HG03442 (cell line): ENCODE measurements around the gene SDCCAG8.

Source experiments
- ATAC-seq: cut with Tn5 transposase; IDR thresholded peaks from one replicate; pipeline ENCODE4 v1.9.1; 2021; ENCODE audit warnings: mild to moderate bottlenecking, moderate library complexity; ENCODE audit not compliant: unreplicated experiment

The SDCCAG8 gene

DNA sequence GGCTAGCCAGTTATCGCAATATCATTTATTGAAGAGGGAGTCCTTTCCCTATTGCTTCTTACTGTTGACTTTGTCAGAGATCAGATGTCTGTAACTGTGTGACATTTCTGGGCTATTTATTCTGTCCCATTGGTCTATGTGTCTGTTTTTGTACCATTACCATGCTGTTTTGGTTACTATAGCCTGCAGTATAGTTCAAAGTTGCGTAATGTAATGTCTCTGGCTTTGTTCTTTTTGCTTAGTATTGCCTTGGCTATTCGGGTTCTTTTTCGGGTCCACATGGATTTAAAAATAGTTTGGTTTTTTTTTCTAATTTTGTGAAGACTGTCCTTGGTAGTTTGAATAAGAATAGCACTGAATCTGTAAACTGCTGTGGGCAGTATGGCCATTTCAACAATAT is 273.7 kb downstream of the SDCCAG8 start:
- no peak for ATAC-seq

DNA sequence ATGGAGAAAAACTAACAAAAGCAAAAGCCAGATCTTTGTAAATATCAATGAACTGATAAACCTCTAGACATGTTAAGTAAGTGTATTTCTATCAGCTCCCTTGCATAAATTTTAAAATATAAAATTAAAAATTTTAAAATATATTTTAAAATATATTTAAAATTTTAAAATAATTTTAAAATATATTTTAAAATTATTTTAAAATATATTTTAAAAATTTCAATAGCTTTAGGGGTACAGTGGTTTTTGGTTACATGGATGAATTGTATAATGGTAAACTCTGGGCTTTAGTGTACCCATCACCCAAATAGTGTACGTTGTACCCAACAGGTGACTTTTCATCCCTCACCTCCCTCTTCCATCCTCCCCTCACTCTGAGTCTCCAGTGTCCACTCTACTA is 279.2 kb downstream of the SDCCAG8 start:
- ATAC-seq = no peak

DNA sequence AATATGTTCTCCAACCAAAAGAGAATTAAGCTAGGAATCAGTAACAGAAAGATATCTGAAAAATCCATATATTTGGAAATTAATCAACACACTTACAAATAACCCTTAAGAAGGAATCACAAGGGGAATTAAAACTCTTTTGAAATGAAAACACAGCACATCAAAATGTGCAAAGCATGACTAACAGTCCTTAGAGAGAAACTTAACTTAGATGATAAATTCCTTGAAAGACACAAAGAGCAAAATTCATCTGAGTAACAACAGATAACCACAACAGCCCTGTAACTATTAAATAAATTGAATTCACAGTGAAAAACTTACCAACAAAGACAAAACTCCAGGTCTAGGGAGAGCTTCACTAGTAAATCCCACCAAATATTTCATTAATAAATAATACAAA is 283.8 kb downstream of the SDCCAG8 start:
- no peak for ATAC-seq

DNA sequence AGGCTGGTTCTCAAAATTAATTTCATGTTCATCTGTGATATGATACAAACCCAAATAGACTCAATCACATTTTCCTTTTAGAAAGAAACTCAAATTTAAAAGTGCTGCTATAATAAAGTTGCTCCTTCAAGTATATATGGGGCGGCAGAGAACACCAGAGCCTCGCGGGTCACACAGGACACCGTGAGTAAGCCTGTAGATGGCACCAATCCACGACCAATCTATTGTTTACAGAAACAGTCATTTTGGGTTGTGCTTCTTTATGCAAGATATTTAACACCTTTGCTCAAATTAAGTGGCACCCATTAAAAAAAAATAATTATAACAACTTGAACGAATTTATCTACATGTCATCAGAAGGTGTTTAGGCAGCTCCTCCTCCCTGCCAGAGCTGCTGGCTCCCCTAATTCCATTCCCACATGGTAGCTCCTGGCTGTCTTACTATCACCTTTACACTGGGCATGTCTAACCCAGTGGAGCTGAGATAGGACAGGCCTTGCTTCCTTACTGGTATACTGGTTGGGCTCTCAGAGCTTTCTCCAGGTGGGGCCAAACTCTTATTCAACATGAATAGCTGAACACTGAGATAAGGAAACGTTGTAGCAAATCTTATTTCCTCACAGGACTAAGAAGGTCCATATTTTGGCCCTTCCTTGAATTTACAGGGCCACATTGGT is 287.0 kb downstream of the SDCCAG8 start:
- ATAC-seq = no peak

DNA sequence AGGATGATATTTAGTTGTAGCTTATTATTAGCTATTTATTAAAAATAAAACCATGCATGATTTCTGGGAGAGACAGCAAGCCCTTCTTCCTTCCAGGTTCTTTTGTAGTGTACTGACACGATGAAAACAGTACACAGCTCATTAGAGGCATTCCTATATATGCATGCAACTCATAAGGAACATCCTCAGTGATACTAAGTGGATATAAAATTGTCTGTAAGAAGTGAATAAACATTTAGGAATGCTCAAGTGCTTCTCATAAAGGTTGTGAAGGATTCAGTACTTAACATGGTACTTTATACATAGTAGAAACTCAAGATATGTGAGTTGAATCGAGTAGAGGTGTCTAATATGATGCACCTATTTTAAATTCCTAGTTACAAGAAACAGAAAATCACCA is 287.7 kb downstream of the SDCCAG8 start:
- ATAC-seq = no peak

DNA sequence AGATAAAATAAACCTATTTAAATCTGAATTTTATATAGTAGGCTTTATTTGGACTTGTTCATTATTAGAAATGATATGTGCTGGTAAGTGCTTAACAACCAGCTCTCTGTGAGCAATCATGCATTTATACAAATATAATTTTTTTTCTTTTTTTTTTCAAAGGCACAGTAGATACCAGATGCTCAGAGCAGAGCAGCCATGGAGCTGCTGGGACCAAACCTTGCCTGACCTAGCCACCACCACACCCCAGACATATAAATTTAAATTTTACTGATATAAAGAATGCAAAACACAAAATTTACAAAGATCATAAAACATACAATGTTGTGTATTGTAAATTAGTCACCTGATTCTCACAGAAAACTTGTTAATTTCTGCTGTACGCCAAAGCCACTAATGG is 290.6 kb downstream of the SDCCAG8 start:
- no peak for ATAC-seq

DNA sequence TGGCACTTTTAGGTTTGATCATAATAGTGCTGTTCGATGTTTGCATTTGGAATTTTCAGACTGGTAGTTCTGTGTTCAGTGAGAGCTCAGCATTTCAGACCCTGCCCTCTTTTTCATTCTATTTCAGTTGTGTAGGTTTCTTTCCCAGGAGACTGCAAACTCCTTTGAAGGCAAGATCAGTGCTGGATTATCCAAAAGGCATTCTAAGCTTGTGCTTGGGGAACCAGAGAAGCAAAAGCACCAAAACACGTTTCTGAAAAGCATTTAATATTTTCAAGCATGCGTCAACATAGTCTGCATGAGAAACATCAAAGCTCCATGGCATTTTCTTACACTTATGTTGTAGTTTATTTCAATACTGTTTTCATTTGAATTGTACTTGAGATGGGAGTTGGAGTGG is 292.1 kb downstream of the SDCCAG8 start:
- ATAC-seq = no peak

DNA sequence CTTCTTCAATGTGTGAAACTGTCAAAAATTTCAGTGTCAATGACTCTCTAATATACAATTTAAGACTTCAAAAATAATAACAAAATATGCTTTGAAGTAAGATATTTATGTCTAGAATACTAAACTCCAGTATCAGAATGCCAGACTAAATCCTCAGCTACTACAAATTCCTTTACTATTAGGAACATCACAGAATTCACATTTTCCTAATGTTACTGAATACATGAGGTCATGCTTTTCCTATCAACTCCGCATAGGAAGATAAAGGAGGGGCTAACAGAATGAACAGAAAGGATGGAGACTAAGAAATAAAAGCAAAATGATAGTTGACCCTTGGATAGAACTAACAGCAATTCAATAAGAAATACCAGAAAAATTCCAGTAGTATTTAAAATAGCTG is 292.7 kb downstream of the SDCCAG8 start:
- ATAC-seq = no peak

DNA sequence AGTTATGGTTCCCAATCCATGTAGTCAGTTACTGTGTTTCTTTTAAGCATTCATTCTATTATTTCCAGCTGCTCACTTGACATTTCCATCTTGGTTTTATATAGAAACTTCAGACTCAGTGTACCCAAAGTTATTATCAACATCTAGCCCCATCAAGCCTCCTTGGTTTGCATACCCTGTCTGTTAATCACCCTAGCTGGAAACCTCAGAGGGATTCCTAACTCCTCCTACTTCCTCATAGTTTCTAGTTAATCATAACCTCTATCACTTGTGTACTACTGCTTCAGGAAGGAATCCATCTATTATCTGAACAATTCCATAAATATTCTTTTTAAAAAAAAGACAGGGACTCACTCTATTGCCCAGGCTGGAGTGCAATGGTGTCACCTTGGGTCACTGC is 293.3 kb downstream of the SDCCAG8 start:
- no peak for ATAC-seq
